ENCODE measurements around the gene NOVA2.
"Not testable (repeated sequence)": the region's sequence is repeated elsewhere in the genome, so short reads cannot be mapped to it uniquely, and the experiment has no call there.

The NOVA2 gene

DNA sequence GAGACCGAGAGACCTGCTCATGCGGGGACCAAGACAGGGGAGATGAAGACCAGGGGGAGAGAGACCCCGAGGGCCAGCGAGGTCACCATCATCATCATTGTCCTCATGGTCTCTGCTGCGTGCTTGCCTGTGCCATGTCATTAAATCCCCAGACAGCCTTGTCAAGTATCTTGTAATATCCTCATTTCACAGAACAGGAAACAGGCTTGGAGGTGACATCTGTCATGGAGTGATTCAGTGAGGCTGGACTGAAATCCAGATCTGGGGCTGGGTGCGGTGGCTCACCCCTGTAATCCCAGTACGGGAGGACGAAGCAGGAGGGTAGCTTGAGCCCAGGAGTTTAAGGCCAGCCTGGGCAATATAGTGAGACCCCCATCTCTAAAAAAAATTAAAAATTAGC is 53.2 kb downstream of the NOVA2 start:
- DNase-seq, result no peak

DNA sequence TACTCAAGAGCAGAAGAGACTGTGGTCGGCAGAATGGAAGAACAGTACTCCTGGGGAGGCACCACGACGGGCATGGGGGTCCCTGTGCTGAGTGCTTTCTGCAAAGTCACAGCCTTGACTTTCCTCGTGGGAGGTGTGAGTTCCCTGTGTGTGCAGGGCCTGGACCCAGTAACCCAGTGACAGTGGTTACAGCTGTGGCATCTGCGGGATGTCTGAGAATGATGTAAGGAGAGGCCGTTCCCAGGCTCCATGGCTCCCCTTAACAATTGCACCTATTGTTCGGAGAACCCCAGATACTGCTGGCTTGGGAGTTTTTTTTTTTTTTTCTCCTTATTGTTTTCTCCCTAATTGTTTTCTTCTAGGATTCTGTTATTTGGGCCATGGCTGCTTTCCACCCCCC is 54.0 kb downstream of the NOVA2 start:
- no peak for DNase-seq

DNA sequence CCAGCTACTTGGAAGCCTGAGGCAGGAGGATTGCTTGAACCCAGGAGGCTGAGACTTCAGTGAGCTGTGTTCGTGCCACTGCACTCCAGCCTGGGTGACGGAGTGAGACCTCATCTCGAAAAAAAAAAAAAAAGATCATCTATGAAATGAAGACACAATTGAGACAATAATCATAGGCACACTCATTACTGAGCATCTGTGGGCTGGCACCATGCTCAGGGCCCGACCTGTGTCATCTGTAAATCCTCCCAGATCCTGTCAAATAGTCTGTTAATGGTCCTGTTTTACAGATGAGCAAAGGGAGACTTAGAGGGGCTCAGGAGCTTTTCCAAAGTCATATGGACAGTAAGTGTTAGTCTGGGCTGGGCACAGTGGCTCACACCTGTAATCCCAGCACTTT is 54.9 kb downstream of the NOVA2 start:
- DNase-seq, result no peak

DNA sequence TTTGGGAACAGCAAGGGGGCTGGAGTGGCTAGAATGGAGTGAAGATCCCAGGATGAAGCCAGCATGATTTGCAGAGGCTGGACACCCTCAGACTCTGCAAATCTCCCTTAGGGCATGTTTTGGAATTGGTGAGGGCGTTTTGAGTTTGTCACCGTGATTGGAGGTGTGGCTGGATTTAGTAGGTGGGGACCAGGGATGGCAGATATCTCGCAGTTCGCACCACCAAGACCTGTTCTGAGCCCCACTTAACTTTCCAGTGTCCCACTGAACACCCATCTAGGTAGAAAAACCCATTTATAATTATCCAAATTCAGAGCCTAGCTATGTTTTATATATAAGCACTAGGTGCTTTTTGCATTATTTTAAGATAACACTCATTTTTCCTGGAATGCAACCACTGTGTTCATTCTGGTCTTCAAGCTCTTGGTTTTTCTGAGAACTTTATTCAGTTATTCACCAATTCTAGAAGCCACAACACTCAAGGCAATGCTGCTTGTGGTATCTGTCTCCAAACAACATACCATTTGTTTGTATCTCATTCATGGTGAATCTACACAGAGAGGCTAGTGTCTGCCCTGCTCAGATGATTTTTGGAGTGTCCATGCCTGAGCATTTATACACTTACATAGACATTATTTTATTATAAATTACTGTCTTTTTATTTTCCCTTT is 56.1 kb downstream of the NOVA2 start:
- no peak for DNase-seq

DNA sequence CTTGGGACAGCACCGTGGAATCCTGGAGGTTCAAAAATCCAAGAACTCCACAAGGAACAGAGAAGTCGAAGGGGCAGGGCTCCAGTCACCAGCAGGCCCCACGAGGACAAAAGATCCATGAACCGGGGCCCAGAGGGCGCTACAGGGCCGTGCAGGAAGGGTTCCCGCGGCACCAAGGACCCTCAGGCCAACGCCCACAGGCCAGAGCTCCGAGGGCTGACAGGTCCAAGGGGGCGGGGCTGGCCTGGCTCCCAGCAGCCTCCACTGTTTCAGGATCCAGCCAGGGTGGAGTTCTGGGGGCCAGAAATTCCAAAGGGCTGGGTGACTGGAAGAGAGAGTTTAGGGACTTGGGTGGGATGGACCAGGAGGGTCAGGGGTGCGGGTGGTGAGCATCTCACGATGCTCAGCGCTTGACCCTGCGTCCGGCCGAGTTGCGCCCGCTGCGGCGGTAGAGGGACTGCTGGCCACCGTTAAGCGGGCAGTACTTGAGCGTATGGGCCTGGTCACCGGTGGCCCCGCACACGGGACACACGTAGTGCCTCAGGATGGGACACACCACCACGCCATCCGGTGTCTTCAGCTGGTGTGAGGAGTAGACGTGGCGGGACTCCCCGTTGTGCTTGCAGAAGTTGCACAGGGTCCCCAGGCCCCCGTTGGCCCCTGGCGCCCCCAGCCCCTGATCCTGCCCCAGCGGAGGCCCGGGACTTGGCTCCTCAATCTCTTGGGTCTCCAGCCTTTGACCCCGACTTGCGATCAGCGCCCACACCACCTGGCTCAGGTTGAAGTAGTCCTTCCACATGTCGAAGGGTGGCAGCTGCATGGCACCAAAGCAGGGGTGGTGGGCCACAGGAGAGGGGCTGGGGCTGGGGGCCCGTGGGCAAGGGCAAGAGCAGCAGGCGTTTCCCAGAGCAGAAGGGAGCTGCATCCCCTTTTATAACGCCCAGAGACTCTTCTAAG is 59.5 kb downstream of the NOVA2 start, which contains the start of gene NANOS2:
Gene NANOS2, minus strand, starts transcription at position 905 of the 957 bp plus-strand sequence. Its CDS starts 85 bp downstream, at position 820.
- DNase-seq, result no peak

DNA sequence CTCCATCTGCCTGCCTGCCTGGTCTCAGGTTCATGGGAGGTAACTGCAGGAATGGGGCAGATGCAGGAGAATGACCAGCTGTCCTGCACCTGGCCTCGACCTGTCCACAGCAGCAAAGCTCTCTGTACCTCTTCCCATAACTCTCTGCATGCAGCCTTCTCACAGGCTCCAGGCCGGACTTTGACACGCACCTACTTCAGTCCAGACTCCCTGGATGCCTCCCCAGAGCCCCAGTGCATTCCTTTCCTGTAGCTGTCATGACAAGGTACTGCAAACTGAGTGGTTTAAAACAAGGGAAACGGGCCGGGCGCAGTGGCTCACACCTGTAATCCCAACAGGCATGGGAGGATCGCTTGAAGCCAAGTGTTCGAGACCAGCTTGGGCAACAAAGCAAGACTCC is 62.4 kb downstream of the NOVA2 start:
- no peak for DNase-seq

DNA sequence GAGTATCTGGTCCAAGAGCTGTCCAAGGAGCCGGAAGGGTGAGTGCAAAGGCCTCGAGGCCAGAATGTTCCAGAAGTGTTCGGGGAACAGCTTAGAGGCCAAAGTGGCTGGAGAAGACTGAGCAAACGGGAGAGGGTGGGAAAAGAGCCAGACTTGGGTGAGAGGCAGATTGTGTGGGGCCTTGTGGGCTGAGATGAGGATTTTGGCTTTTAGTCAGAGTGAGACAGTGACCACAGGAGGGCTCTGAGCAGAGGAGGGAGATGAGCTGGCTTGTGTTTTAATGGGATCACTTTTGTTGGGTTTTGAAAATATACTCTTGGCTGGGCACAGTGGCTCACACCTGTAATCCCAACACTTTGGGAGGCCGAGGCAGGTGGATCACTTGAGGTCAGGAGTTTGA is 64.7 kb downstream of the NOVA2 start:
- no peak for DNase-seq

DNA sequence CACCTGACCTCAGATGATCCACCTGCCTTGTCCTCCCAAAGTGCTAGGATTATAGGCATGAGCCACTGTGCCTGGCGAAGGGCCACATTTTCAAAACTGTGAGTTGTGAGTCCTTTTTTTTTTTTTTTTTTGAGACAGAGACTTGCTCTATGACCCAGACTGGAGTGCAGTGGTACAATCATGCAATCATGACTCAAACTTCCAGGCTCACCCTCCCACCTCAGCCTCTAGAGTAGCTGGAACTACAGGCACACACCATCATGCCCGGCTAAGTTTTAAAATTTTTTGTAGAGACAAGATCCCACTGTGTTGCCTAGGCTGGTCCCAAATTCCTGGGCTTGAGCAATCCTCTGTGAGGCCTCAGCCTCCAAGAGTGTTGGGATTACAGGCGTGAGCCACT is 67.4 kb downstream of the NOVA2 start:
- no peak for DNase-seq

DNA sequence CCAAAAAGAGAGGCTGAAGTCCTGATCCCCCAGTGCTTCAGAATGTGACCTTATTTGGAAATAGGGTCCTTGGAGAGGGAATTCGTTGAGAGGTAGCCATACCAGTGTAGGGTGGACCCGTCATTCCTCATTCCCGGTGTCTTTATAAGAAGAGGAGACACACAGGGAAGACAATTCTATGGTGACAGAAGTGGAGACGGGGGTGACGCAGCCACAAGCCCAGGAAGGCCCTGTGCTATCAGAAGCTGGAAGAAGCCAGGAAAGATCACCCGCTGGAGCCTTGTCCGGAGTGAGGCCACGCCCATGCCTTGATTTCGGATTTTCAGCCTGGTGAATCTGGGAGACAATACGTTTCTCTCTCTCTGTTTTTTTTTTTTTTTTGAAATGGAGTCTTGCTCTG is 68.7 kb downstream of the NOVA2 start:
- no peak for DNase-seq

DNA sequence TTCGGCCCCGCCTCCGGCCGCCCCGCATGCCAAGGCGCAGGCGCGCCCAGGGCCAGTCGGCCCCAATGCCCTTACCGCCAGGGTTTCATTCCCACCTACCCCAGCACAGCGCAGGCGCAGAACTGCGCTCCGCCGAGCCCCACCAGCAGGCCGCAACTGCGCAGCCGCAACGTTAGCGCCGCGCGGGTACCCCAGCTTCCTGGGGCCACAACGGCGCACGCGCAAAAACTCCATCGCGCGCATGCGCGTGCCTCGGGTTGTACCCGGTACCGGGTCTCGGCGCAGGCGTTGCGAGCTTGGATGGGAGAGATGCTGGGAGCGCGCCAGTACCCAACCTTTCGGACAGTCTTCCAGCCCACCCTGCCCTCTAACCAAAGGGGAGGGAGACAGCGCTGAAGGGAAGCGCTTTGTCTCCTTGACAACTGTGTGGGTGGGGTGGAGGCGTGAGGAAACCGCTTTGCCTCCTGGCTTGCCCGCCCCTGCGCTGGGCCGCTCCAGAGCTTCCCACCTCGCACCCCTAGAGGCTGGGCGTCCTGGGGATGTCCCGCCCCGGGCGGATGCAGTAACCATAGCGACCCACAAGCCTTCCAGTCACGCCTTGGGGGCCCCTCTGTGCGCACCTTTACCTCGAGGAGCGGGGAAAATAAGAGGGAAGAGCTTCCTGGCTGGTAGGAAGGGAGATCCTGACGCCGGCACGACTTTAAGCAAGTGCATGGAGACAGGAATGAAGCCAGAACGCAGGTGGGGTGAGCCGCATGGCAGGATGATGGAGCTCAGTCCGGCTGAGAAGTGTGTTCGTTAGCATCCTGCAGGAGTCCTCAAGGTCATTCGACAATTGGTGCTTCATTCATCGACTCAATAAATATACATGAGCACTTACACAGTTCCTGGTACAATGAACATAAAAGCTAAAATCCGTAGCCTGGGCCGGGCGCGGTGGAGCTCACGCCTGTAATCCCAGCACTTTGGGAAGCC is 70.7 kb downstream of the NOVA2 start:
- DNase-seq, result peak; percentile 99

DNA sequence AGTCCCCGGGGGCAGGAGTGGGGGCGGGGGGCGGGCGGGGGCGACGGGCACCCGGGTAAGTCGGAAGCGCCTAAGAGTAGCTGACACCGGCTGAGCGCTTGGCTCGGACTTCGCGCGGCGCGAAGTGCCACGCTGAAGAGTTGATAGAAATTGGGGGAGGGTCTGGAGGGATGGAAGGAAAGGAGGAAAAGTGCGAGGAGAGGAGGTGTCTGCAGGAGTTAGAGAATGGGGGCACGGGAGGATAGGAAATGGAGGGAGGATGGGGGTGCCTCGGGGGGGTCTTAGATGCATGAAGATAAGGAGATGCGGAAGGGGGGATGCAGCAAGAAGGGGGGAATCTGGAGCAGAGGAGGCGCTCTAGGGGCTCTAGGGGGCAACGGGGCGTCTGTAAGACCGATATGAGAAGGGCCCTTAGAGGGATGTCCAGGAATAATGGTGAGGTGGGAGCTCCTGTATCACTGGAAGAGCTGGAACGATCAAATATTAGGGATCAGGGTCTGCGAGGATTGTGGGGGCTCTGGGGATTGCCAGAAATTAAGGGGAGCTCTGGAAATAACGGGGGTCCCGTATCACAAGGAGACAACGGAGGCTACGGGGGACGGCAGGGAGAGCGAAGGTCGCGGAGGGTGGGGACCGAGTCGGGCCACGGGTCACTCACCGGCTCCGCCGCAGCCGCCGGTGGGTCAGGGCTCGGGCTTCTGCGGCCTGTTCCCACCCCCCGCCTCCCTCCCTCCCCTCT is 71.6 kb downstream of the NOVA2 start, which contains the start of gene MYPOP:
Gene MYPOP, minus strand, starts transcription at position 702 of the 739 bp plus-strand sequence. CDS start 840 bp downstream, outside the sequence.
- peak; percentile 46 for DNase-seq

DNA sequence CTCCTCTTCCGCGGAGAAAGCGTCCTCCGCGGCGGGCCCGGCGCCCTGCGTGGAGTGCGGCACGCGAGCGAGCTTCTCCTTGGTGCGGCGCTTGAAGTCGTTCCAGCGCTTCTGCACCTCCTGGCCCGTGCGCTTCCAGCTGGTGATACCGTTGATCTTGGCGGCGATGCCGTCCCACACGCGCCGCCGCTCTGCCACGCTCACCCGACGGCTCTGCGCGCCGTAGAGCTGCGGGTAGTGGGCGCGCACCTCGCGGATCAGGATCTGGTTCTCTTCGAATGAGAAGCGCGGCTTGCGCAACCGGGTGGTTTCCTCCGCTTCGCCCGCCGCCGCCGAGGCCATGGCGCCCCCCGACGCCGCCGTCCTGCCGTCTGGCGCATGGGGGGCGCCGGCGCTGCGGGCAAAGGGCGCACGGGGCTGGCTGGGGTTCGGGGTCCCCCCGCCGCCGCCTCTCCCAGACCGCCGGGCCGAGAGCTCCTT is 72.2 kb downstream of the NOVA2 start:
- peak; percentile 53 for DNase-seq

DNA sequence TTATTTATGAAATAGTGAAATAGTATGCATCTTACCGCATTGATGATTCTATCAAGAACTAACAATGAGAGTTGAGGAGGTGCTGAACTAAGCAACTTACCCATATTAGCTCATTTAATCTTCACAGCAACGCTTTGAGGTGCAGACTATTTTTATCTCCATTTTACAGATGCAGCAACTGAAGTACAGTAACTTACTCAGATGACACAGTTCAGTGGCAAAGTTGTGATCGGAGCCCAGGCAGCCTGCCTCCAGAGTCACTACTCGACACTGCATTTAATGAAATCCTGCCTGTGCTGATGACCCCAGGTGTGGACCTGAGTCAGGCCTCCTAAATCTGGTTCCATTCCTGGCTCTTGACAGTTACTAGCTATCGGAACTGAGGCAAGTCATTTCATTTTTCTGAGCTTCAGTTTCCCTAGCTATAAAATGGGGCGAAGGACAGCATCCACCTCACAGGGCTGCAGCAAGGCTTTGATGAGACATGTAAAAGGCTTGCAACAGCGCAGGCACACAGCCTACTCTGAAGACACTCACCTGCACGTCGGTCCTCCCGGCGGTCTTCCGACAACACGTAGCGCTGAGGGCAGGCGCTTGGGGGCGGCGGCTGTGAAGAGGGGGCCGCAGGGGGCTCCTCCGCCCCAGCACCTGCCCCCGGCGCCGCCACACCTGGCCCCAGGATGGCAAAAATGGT is 72.8 kb downstream of the NOVA2 start:
- no peak for DNase-seq

DNA sequence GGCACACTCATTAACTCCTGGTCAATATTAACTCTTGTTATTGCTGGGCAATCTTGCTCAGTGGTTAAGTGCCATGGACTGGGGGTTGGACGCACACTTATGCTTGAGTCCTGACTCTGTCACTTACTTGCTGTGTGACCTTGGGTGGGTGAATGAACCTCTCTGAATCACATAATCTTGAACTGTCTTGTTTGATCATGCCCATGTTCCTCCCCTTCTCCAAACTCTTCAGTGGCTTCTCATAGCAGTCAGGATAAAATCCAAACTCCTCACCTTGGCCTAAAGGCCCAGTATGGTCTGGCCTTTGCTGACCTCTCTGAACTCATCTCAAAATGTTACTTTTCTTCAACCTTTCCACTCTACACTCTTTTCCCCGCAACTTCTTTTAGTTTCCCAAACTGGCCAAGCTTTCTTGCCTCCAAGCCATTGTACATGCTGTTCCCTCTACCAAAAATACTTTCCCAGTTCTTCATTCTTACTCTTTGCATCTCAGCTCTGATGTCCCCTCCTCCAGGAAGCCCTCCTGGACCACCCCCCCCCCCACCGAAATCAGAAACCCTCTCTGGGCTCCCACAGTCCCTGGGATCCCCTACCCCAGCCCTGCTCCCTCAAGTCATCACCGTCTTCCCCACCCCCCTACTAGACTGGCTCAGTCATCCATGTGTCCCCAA is 73.6 kb downstream of the NOVA2 start:
- no peak for DNase-seq

DNA sequence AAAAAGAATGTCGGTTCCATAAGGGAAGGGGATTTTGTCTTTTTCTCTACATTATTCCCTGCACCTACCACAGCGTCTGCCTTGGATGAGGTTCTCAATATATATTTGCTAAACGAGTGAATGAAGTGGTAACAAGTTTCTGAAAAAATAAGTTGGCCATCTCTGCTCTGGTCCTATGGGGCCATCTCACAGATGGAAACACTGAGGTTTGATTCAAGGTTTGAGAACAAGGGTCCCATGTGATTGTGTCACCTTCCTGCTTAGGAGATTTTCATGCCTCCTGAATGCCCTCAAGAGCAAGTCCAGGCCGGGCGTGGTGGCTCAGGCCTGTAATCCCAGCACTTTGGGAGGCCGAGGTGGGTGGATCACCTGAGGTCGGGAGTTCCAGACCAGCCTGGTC is 74.4 kb downstream of the NOVA2 start:
- no peak for DNase-seq

DNA sequence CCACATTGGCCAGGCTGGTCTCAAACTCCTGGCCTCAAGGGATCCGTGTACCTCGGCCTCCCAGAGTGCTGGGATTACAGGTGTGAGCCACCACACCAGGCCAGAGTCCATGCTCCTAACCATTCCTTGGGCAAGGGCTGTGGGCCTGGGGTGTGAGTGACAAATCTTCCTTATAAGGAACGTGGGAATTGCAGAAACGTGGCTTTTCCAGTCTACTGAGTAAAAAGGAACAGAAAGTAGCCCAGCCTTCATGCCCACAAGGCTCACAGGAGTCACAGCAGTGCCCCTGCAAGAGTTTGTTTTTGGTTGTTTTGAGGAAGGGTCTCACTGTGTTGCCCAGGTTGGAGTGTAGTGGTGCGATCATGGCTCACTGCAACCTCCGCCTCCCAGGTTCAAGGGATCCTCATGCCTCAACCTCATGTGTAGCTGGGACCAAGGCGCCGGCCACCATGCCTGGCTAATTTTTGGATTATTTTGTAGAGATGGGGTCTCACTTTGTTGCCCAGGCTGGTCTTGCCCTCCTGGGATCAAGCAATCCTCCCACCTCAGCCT is 76.3 kb downstream of the NOVA2 start:
- DNase-seq, result no peak

DNA sequence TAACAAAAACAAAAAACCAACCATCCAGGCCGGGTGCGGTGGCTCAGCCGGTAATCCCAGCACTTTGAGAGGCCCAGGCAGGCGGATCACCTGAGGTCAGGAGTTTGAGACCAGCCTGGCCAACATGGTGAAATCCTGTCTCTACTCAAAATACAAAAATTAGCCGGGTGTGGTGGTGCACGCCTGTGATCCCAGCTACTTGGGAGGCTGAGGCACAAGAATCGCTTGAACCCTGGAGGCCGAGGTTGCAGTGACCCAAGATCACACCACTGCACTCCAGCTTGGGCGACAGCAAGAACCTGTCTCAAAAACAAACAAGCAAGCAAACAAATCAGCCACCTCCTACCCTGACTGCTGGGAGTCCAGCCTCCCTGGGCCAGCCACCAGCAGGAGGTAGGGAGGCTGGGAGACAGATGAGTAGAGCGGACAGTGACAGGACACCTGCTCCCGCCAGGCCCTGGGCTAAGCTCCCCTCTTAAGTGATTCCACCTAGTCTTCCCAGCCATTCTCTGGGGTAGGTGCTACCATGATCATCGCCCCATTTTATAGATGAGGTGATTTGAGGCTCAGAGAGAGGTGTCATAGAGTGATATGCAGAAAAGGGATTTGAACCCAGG is 77.6 kb downstream of the NOVA2 start:
- DNase-seq, result not testable (repeated sequence)

DNA sequence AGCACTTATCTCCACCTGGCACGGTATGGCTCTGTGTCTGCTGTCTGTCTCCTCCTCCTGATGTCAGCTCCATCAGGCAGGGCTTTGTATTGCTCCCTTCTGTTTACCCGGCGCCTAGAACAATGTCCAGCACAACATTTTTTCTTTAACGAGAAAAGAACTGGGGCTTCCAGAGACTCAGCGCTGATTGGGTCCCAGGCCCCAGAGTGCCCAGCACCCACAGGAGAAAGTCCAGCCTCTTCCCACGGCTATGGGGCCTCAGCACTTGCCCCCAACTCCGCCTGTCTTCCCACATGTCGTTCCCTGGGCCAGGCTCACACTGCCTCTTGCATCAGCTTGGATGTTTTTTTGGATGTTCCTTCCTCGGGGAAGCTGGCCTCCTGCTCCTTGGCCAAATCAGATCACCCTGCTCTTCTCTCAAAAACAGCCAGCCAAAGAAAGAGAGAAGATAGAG is 78.1 kb downstream of the NOVA2 start:
- DNase-seq, result no peak

DNA sequence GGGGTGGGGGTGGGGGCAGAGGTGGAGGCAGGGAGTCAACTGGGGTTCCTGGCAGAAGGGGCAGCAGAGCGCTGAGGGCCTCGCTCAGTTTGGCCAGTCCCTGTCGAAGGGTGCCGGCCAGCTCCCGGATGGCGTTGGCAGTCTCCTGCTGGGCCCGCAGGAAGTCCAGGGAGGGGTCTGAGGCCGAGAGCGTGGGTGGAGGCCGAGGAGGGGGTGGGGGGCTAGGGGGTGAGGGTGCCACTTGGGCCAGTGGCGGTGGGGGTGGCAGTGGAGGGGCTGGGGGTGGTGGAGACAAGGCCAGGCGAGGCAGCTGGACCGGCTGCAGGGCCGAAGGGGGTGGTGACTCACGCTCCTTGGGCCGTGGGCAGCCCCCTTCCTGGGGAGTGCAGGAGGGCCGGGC is 82.8 kb downstream of the NOVA2 start:
- DNase-seq, result no peak

All from left hindlimb (tissue), 1 donor.